H1 (cell line): Measurements from ENCODE around the gene IRX4. TPM values are rescaled to one million over a fixed set of nuclear protein-coding genes. Genes with fewer than 3 reads are reported as not detected.
A peak's percentile ranks its signal among the peaks of the same experiment; 100 is the strongest.

Source experiments
- CTCF ChIA-PET: fragments of 300-600 bp; sonication (Branson Sonifier 250); formaldehyde crosslinking; loops from one replicate; lab custom pipeline; 2021; ENCODE audit not compliant: partially characterized antibody; lab: Charles Lee
- POLR2A ChIA-PET: fragments of 300-600 bp; sonication (Branson Sonifier 250); formaldehyde crosslinking; loops from one replicate; lab custom pipeline; 2021; ENCODE audit warnings: inconsistent platforms; ENCODE audit not compliant: partially characterized antibody; lab: Charles Lee
- DNase-seq, 2 experiments: peaks; one replicate each; pipeline versions ENCODE4 v3.0.0 to v3.0.0-alpha.2; 2010 to 2022; ENCODE audit warnings: low spot score in 2 of 2, low read depth in 1 of 2, mixed read lengths in 1 of 2
- FAIRE-seq: peaks from 2 replicates; lab custom pipeline; 2011; peaks lifted over from hg19 to GRCh38; lab: Jason Lieb, UNC
- H2AFZ ChIP-seq: 2 replicates; pipeline ENCODE4 v1.8.1; 2012; ENCODE audit warnings: low read length, inconsistent platforms
- H2AK5ac ChIP-seq: 2 replicates; pipeline ENCODE4 v1.6.1; 2013; ENCODE audit warnings: low read depth, low read length
- H2BK120ac ChIP-seq: replicated peaks from 2 replicates; pipeline ENCODE3; 2013; ENCODE audit warnings: low read depth, low read length, inconsistent platforms
- H2BK12ac ChIP-seq: 2 replicates; pipeline ENCODE4 v1.6.1; 2013; ENCODE audit warnings: low read depth, low read length
- H2BK15ac ChIP-seq: 2 replicates; pipeline ENCODE4 v1.6.1; 2013; ENCODE audit warnings: low read length
- H2BK20ac ChIP-seq: 2 replicates; pipeline ENCODE4 v1.6.1; 2013; ENCODE audit warnings: low read length
- H2BK5ac ChIP-seq: 2 replicates; pipeline ENCODE4 v1.6.1; 2013; ENCODE audit warnings: low read depth, low read length
- H3K14ac ChIP-seq: 2 replicates; pipeline ENCODE4 v1.6.1; 2013; ENCODE audit warnings: inconsistent platforms; ENCODE audit not compliant: insufficient read length
- H3K18ac ChIP-seq: 2 replicates; pipeline ENCODE4 v1.6.1; 2013; ENCODE audit warnings: low read length; ENCODE audit errors: extremely low read depth
- H3K23ac ChIP-seq: 2 replicates; pipeline ENCODE4 v1.6.1; 2013; ENCODE audit warnings: inconsistent platforms; ENCODE audit not compliant: insufficient read length
- H3K23me2 ChIP-seq: 2 replicates; pipeline ENCODE4 v1.6.1; 2013; ENCODE audit warnings: low read depth, low read length
- H3K27ac ChIP-seq: 2 replicates; pipeline ENCODE4 v1.6.1; 2011; ENCODE audit warnings: low read depth, low read length, inconsistent platforms
- H3K27me3 ChIP-seq, 4 experiments: replicated peaks in 1 of 4; 1 replicate in 1 of 4; 2 replicates in 3 of 4; pipeline versions ENCODE4 v1.6.1 to v1.8.1; 2011 to 2013; ENCODE audit warnings: low read length in 3 of 4, mild to moderate bottlenecking in 3 of 4, inconsistent platforms in 2 of 4, mixed read lengths in 2 of 4, moderate library complexity in 1 of 4; ENCODE audit not compliant: control insufficient read depth in 3 of 4, insufficient read depth in 3 of 4; ENCODE audit errors: extremely low read depth in 1 of 4
- H3K36me3 ChIP-seq, 4 experiments: 2 replicates each; pipeline versions ENCODE4 v1.6.1 to v1.8.1; 2011 to 2013; ENCODE audit warnings: mild to moderate bottlenecking in 4 of 4, low read length in 3 of 4, moderate library complexity in 2 of 4, control low read depth in 1 of 4, inconsistent platforms in 1 of 4; ENCODE audit not compliant: insufficient read depth in 4 of 4, control insufficient read depth in 2 of 4
- H3K4ac ChIP-seq: replicated peaks from 2 replicates; pipeline ENCODE3; 2013; ENCODE audit warnings: low read length, low read depth, mixed read lengths, inconsistent platforms; ENCODE audit not compliant: insufficient read length
- H3K4me1 ChIP-seq, 4 experiments: replicated peaks in 1 of 4; 1 replicate in 1 of 4; 2 replicates in 3 of 4; pipeline versions ENCODE4 v1.6.1 to v1.8.1; 2011 to 2013; ENCODE audit warnings: low read length in 3 of 4, inconsistent platforms in 2 of 4, mixed read lengths in 1 of 4; ENCODE audit not compliant: insufficient read depth in 4 of 4, control insufficient read depth in 3 of 4
- H3K4me2 ChIP-seq, 2 experiments: 2 replicates each; pipeline versions ENCODE4 v1.6.1 to v1.8.1; 2011 to 2013; ENCODE audit warnings: low read depth in 2 of 2, low read length in 2 of 2, control low read depth in 1 of 2, inconsistent platforms in 1 of 2, mild to moderate bottlenecking in 1 of 2; ENCODE audit not compliant: insufficient read depth in 1 of 2
- H3K4me3 ChIP-seq, 4 experiments: fragments of 200-600, 300-600 bp in 1 of 4; sonication (generic), shearing (Covaris generic), sonication (Bioruptor Twin) in 1 of 4; 2 replicates each; pipeline versions ENCODE4 v1.5.1 to v1.8.1; 2011 to 2016; ENCODE audit warnings: low read length in 4 of 4, low read depth in 3 of 4, control low read depth in 2 of 4, inconsistent platforms in 2 of 4, mild to moderate bottlenecking in 2 of 4, mixed read lengths in 1 of 4, moderate library complexity in 1 of 4; ENCODE audit not compliant: insufficient read depth in 2 of 4; ENCODE audit errors: extremely low read depth in 1 of 4
- H3K56ac ChIP-seq: replicated peaks from 2 replicates; pipeline ENCODE3; 2013; ENCODE audit warnings: low read depth, mild to moderate bottlenecking, mixed read lengths, low read length, inconsistent platforms; ENCODE audit not compliant: insufficient read length
- H3K79me1 ChIP-seq: 2 replicates; pipeline ENCODE4 v1.6.1; 2013; ENCODE audit warnings: low read depth, low read length, control low read depth
- H3K79me2 ChIP-seq, 2 experiments: 2 replicates each; pipeline versions ENCODE4 v1.6.1 to v1.8.1; 2012 to 2013; ENCODE audit warnings: low read length in 2 of 2, mild to moderate bottlenecking in 2 of 2, inconsistent platforms in 1 of 2; ENCODE audit not compliant: insufficient read depth in 2 of 2, control insufficient read depth in 1 of 2
- H3K9ac ChIP-seq, 4 experiments: replicated peaks in 1 of 4; 1 replicate in 1 of 4; 2 replicates in 3 of 4; pipeline versions ENCODE4 v1.6.1 to v1.8.1; 2011 to 2013; ENCODE audit warnings: low read depth in 3 of 4, low read length in 3 of 4, control low read depth in 2 of 4, mild to moderate bottlenecking in 2 of 4, moderate library complexity in 2 of 4, inconsistent platforms in 1 of 4; ENCODE audit errors: extremely low read depth in 1 of 4
- H3K9me3 ChIP-seq, 2 experiments: 2 replicates each; pipeline versions ENCODE4 v1.6.1 to v1.8.1; 2012 to 2013; ENCODE audit warnings: mild to moderate bottlenecking in 2 of 2, moderate library complexity in 2 of 2, control low read depth in 1 of 2, inconsistent platforms in 1 of 2, low read depth in 1 of 2, low read length in 1 of 2, mixed read lengths in 1 of 2; ENCODE audit not compliant: insufficient read depth in 2 of 2
- H4K20me1 ChIP-seq, 2 experiments: replicated peaks in 1 of 2; 2 replicates each; pipeline versions ENCODE3 to v1.8.1; 2011 to 2013; ENCODE audit warnings: inconsistent platforms in 2 of 2, low read length in 2 of 2, mild to moderate bottlenecking in 1 of 2; ENCODE audit not compliant: insufficient read depth in 2 of 2, control insufficient read depth in 1 of 2
- H4K5ac ChIP-seq: 2 replicates; pipeline ENCODE4 v1.6.1; 2013; ENCODE audit warnings: low read length, low read depth, mixed read lengths, inconsistent platforms; ENCODE audit not compliant: insufficient read length
- H4K8ac ChIP-seq: 2 replicates; pipeline ENCODE4 v1.8.0; 2013; ENCODE audit warnings: mild to moderate bottlenecking, moderate library complexity, low read length, inconsistent platforms; ENCODE audit not compliant: insufficient read depth; ENCODE audit errors: extremely low read depth
- H4K91ac ChIP-seq: replicated peaks from 2 replicates; pipeline ENCODE3; 2013; ENCODE audit warnings: low read length, mixed read lengths, inconsistent platforms; ENCODE audit not compliant: insufficient read length
- ASH2L ChIP-seq: fragments of 200-600, 300-600 bp; sonication (generic); IDR thresholded peaks from one replicate; pipeline ENCODE4 v1.7.1; 2017; ENCODE audit warnings: low read length
- ATF3 ChIP-seq: IDR thresholded peaks from 2 replicates; pipeline ENCODE4 v1.6.1; 2011; ENCODE audit warnings: low read depth, mild to moderate bottlenecking, low read length; ENCODE audit not compliant: insufficient read depth
- BRCA1 ChIP-seq: IDR thresholded peaks from 2 replicates; pipeline ENCODE4 v1.6.1; 2012; ENCODE audit warnings: low read depth, low read length, improper control_type of control experiment
- JUN ChIP-seq: IDR thresholded peaks from 2 replicates; pipeline ENCODE4 v1.6.1; 2011; ENCODE audit warnings: low read depth, mild to moderate bottlenecking, improper control_type of control experiment, low read length
- POU5F1 ChIP-seq: IDR thresholded peaks from 2 replicates; pipeline ENCODE4 v1.6.1; 2011; ENCODE audit warnings: low read depth, mild to moderate bottlenecking, low read length, moderate library complexity
- SAP30 ChIP-seq: fragments of 300-600 bp; sonication (generic); IDR thresholded peaks from 2 replicates; pipeline ENCODE4 v1.7.1; 2012; ENCODE audit warnings: low read length, moderate library complexity, mild to moderate bottlenecking, inconsistent platforms; ENCODE audit not compliant: insufficient read depth, insufficient replicate concordance
- SP1 ChIP-seq: IDR thresholded peaks from 2 replicates; pipeline ENCODE4 v1.6.1; 2011; ENCODE audit warnings: low read depth, low read length
- SRF ChIP-seq: IDR thresholded peaks from 2 replicates; pipeline ENCODE4 v1.6.1; 2011; ENCODE audit warnings: mild to moderate bottlenecking, low read depth, low read length, moderate library complexity
- SUZ12 ChIP-seq: fragments of 200-600 bp; sonication (generic); IDR thresholded peaks from 2 replicates; pipeline ENCODE4 v1.6.1; 2012; ENCODE audit warnings: mild to moderate bottlenecking, inconsistent platforms, low read length, moderate library complexity, mixed read lengths
- TAF7 ChIP-seq: optimal IDR thresholded peaks from 2 replicates; pipeline ENCODE3; 2011; ENCODE audit warnings: low read depth, mild to moderate bottlenecking, inconsistent platforms, low read length, moderate library complexity, borderline replicate concordance
- ZNF274 ChIP-seq: IDR thresholded peaks from 2 replicates; pipeline ENCODE4 v1.7.0; 2012; ENCODE audit warnings: low read length, borderline replicate concordance; ENCODE audit errors: extremely low read depth
- WGBS, 2 experiments: shearing (Covaris generic) in 1 of 2; methylation state at CpG; one replicate each; pipeline versions ENCODE4 v1.1.6 to v1.1.7; 2013 to 2015; ENCODE audit warnings: low lambda C conversion rate in 2 of 2, mixed read lengths in 2 of 2, inconsistent platforms in 1 of 2, low coverage in 1 of 2, missing lambda C conversion rate in 1 of 2; ENCODE audit not compliant: insufficient replicate concordance in 2 of 2, insufficient coverage in 1 of 2, insufficient read length in 1 of 2; ENCODE audit errors: extremely low coverage in 1 of 2, missing lambda C conversion rate in 1 of 2; 5-methylcytosine and 5-hydroxymethylcytosine counted together
- polyA plus RNA-seq, 7 experiments: library from polyadenylated mRNA; depleted of rRNA in 3 of 7; stranded (reverse) in 5 of 7; unstranded in 2 of 7; fragments of >200 nt in 5 of 7; fragments of 200-250 nt in 2 of 7; gene quantifications; 1 replicate in 5 of 7; 2 replicates in 1 of 7; 4 replicates in 1 of 7; pipeline versions ENCODE4 v1.2.1 to v1.2.3, GENCODE V29; 2011 to 2013; ENCODE audit warnings: missing spikeins in 2 of 7, mixed read lengths in 2 of 7
- total RNA-seq: library from RNA; stranded (reverse); fragmentation: NEBNext Ultra II Directional; extraction: Animal tissue kit (Norgen Biotek cat#: 25700); gene quantifications from 2 replicates; pipeline ENCODE4 v1.2.1, GENCODE V29; 2021

The IRX4 gene
- total and polyA plus RNA-seq, 2 of the 8 experiments (the other 6 are each of a cell fraction or from before 2014, with no cell fraction given) = 0.45 to 1.2 TPM

GRCh38 chr5:1929108-1929991, 46.6 kb upstream of the IRX4 start:
- WGBS, 2 experiments = 82% methylated on average over 9 of the region's 9 CpGs; no CpG with 5 or more reads in 1 of the 2 experiments
- Histone ChIP-seq H2BK5ac (peak overlapping the region; percentile 27), H3K14ac (no peak overlapping the region), H2BK12ac (peak overlapping the region; percentile 95; the same call in 1 of the 2 replicates), H3K9me3 (no peaks in the 10 kb centered on the region), H4K91ac (peak overlapping the region; percentile 90), H2BK120ac (peak overlapping the region; percentile 64), H3K56ac (peak overlapping the region; percentile 90), H4K8ac (no peak overlapping the region; the same call in 1 of the 2 replicates), H3K79me2 (no peaks in the 10 kb centered on the region), H3K4ac (peak overlapping the region; percentile 91), H2AFZ (no peak overlapping the region), H3K23me2 (peaks cover 27% of the 10 kb centered on the region), H3K79me1 (peaks cover 3% of the 10 kb centered on the region; the same call in 1 of the 2 replicates), H3K36me3 (no peaks in the 10 kb centered on the region; a peak in 1 of 8 replicates), H4K20me1 (peaks cover 0 to 13% of the 10 kb centered on the region in 2 experiments), H2AK5ac (peak overlapping the region; percentile 96), H3K4me1 (peaks cover 3 to 11% (median 4%) of the 10 kb centered on the region in 4 experiments; a peak in 6 of 7 replicates), H3K4me3 (no peak overlapping the region), H3K4me2 (no peak overlapping the region; a peak in 1 of 4 replicates), H2BK20ac (peak overlapping the region; percentile 39; the same call in 1 of the 2 replicates), H3K9ac (no peak overlapping the region; a peak in 2 of 7 replicates), H2BK15ac (peak overlapping the region; percentile 48), H3K18ac (no peak overlapping the region), H3K23ac (peak overlapping the region; percentile 60), H3K27ac (no peak overlapping the region), H4K5ac (no peak overlapping the region), H3K27me3 (peaks cover 2 to 35% (median 22%) of the 10 kb centered on the region in 4 experiments; a peak in 6 of 7 replicates)
- POLR2A ChIA-PET = no interaction called here
- no peak for DNase-seq
- FAIRE-seq = peak; percentile 62
- CTCF ChIA-PET = no interaction called here
- TF ChIP-seq ASH2L (no peak), SUZ12 (no peak), POU5F1 (no peak), ZNF274 (no peak), SP1 (no peak), SAP30 (no peak), BRCA1 (no peak), JUN (no peak), TAF7 (no peak), ATF3 (no peak), SRF (no peak)
